Ovary (tissue), 3 donors: ENCODE results near the gene ADAMTS10.

ENCODE experiments used
- EP300 ChIP-seq: sonication (generic); formaldehyde crosslinking; IDR thresholded peaks from one replicate; pipeline ENCODE4 v1.6.1; 2017; ENCODE audit warnings: antibody characterized with exemption
- POLR2A ChIP-seq: fragments of 450-650 bp; IDR thresholded peaks from one replicate; pipeline ENCODE4 v1.6.1; 2017; ENCODE audit warnings: antibody characterized with exemption, mild to moderate bottlenecking, moderate library complexity
- TF ChIP-seq, protein P1 (sequence below), 3 donors: fragments of 450-650 bp in 2 of 3; fragments of 200-600 bp in 1 of 3; IDR thresholded peaks; one replicate each; pipeline versions ENCODE4 v1.5.1 to v1.8.0; 2016 to 2022; ENCODE audit warnings: antibody characterized with exemption in 3 of 3, mild to moderate bottlenecking in 1 of 3
- donor health status: DM: no; HTN: no; CAD: no.

DNA sequence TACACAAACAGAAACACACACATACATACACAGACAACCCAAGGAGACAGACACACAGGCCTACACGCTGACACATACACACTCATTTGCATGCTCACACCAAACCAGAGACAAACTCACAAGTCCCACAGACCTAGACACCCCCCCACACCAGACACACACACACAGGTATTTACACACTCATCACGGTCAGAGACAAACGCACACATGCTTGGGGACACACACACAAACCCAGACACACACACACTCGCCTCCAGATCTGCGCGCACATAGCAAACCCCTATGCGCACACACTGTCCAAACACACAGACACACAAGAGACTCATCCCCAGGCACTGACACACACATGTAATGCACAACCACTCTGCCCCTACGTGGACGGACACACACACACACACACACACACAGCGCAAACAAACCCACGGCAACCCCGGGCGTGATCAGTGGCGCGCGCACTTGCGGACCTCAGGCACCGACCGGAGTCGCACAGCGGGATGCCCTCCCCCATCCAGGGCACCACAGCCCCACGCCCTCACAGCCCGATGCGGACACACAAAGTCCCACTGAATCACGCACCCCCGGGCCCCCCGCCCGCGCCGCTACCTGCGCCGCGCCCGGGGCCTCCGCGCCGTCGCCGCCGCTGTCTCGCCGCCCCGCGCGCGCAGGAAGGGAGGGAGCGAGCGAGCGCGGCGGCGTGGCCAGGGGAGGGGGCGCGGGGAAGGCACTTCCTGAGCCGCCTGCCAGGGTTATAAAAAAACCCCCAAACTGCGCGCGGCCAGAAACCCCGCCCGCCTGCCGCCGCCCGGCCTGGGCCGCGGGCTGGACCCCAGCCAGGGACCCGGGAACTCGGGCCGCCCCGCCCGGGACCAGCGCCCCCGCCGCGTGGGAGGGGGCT, at the start of gene ADAMTS10:
- TF ChIP-seq, protein P1, sequence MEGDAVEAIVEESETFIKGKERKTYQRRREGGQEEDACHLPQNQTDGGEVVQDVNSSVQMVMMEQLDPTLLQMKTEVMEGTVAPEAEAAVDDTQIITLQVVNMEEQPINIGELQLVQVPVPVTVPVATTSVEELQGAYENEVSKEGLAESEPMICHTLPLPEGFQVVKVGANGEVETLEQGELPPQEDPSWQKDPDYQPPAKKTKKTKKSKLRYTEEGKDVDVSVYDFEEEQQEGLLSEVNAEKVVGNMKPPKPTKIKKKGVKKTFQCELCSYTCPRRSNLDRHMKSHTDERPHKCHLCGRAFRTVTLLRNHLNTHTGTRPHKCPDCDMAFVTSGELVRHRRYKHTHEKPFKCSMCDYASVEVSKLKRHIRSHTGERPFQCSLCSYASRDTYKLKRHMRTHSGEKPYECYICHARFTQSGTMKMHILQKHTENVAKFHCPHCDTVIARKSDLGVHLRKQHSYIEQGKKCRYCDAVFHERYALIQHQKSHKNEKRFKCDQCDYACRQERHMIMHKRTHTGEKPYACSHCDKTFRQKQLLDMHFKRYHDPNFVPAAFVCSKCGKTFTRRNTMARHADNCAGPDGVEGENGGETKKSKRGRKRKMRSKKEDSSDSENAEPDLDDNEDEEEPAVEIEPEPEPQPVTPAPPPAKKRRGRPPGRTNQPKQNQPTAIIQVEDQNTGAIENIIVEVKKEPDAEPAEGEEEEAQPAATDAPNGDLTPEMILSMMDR (IDR thresholded peaks at IDR 0.05), result no peak
- no peak for TF ChIP-seq POLR2A
- TF ChIP-seq EP300, result no peak
